Esophagus mucosa (tissue), 1 donor: ENCODE measurements around the gene WTAP. TPM values are rescaled to one million over a fixed set of nuclear protein-coding genes. Genes with fewer than 3 reads are reported as not detected.

Experiments used
- total RNA-seq: library from RNA; stranded (reverse); gene quantifications from one replicate; pipeline ENCODE4 v1.2.4, GENCODE V29; 2023
- donor health status: DM: yes; HTN: yes; CAD: no.

WTAP gene
- total RNA-seq, 1 donor from 2014 or later = 71.0 TPM

Other genes with a start within 250 kb of the WTAP start
- 280 TPM for gene SOD2, start 34.3 kb upstream of the WTAP start, total RNA-seq
- 151 TPM for gene ACAT2, start 34.5 kb downstream of the WTAP start, total RNA-seq
- 120 TPM for gene TCP1, start 62.1 kb downstream of the WTAP start, total RNA-seq
- gene MRPL18, start 63.0 kb downstream of the WTAP start, total RNA-seq = 53.9 TPM
- gene PNLDC1, start 72.8 kb downstream of the WTAP start, total RNA-seq = not detected
- not detected for gene MAS1, start 163.5 kb downstream of the WTAP start, total RNA-seq
- gene IGF2R, start 241.6 kb downstream of the WTAP start, total RNA-seq = 53.5 TPM